ENCODE measurements around the gene SF3A2.
"Not testable (repeated sequence)": the region's sequence is repeated elsewhere in the genome, so short reads cannot be mapped to it uniquely, and the experiment has no call there.

GRCh38 chr19:2200624-2201294 is 35.9 kb upstream of the SF3A2 start:
- TF ChIP-seq CTCF (conservative IDR thresholded peaks at IDR 0.05; ENCODE audit: low read depth in 2 of 2); STAT1 (IDR thresholded peaks at IDR 0.05; ENCODE audit: unreplicated experiment); EZH2phosphoT487 (IDR thresholded peaks at IDR 0.05; ENCODE audit: unreplicated experiment); EZH2 (IDR thresholded peaks at IDR 0.05; ENCODE audit: low read depth, unreplicated experiment); CREB1 (CRISPR knock-in tag; IDR thresholded peaks at IDR 0.05; ENCODE audit: low read depth); POLR2AphosphoS5 (IDR thresholded peaks at IDR 0.05; ENCODE audit: low read depth); ZNF114 (CRISPR knock-in tag; IDR thresholded peaks at IDR 0.05): not testable (repeated sequence)

Data from GM23338 (cell line).